Regular cardiac myocyte (primary cell): Measurements from ENCODE around the gene CENPW. TPM values are rescaled to one million over a fixed set of nuclear protein-coding genes. Genes with fewer than 3 reads are reported as not detected.

Source experiments
- total RNA-seq: library from RNA; depleted of rRNA; stranded (reverse); fragments of >200 nt; gene quantifications from 2 replicates; pipeline ENCODE4 v1.2.3, GENCODE V29; 2014

The CENPW gene
- total RNA-seq: 3.7 and 21.3 TPM in 2 replicates

DNA sequence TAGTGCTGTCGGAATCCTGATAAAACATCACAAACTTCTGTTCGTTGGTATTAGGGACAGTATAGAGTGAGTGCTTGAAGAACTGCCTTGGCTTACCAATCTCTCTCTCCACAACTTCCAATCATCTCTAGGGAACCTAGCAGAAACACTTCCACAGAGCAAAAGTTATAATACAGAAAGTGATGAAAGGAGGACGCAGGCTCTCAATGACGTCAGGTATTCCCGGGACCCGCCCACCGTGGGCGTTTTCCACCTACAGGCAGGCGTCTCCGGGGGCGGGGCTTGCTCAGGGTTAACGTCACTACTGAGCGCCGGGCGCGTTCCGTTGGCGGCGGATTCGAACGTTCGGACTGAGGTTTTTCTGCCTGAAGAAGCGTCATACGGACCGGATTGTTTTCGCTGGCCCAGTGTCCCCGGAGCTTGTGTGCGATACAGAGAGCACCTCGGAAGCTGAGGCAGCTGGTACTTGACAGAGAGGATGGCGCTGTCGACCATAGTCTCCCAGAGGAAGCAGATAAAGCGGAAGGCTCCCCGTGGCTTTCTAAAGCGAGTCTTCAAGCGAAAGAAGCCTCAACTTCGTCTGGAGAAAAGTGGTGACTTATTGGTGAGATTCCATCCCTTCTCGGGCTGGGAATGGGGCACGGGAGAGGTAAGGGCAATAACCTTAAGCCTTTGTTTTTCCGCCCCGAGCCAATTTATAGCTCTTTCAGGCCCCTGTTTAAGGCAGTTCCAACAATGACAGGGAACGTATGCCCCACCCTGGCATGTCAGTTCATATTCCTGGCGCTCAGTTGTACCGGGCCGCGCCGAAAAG is at the start of gene CENPW:
Gene CENPW (plus strand): TSS at position 320 of the 814 bp plus-strand sequence. CDS start 159 bp downstream, at position 479.

